ENCODE results near the gene L3MBTL4.

L3MBTL4 gene

DNA sequence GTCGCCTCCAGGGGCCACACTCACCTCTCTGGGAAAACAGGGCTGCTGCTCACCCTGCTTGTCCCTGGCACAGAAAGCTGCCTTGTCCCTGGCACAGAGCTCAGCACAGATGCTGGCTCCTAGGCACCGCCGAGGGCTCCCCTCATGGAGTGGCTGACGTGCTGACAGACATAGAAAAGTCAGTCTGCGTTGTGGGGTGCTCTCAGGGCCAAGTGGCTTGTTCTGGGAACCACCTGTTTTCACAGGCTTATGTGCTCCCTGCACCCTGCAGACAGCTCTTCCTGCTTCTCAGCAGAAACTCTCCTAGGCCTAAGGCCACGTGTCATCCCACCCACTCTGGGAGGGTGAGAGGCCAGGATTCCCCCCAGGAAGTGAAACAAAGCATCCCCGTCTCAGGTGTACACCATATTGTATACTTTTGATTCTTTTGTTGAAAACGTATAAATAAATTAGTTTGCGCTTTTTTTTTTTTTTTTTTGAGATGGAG lies 434.7 kb downstream of the L3MBTL4 start:
- DNase-seq: no peak

- DNase-seq: no peak
Observed at GRCh38 chr18:5979176-5979888, 435.4 kb downstream of the L3MBTL4 start.

DNA sequence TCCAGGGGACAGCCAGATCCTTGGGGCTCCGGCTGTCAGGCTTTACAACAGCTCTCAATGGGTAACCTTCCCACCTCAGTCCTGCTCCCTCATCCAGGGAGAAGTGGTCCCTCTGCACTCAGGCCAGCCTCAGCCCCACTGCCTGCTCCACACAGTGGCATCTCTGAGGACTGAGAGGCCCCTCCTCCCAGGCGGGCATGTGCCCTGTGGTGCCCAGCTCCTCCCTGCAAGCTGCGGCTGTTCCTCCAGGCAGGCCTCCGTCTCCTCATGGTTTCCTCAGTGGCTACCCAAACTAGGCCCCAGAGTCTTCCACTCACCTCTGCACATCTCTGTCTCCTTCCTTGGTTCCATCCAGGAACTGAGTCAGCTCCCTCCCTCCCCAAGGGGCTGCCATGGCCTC lies 437.7 kb downstream of the L3MBTL4 start:
- no peak for DNase-seq

DNA sequence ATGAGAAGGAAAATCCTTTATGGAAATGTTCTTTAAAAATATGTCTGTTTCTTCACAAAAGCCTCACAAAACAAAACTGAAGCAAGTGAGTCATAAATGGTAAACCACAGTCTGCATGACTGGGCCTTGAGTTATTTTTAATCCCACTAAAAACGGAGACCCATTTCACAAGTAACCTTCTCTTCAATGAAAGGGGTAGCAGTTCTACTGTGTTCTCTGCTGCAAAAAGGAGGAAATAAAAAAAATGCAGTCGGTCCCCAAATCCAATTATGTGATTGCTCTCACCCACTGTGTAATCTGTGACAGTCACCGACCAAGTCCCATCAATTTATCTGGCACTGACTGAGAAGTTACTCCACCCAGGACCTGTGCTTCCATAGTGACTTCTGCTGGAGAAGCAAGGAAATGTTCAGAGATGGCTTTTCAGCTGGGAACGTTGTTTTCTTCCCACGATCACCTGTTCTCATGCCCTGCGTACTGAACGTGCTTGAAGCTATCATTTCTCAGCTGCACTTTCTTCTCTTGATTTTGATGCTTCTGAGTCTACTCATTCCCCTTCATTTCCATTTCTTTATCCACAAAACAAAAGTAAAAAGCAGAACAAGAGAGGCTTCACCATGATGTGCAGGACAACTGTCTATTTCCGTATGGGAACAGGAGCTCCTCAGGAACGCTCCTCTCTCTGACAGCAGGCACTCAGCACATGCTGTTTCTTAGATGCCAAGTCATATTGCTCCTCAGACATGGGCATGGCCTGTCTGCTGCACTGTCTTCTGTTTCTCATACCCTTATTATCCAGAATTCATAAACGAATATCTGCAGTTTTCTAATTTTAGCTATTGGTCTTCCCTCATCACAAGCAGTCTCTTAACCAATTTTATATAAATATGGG lies 439.4 kb downstream of the L3MBTL4 start:
- DNase-seq: no peak

- no peak for DNase-seq
Observed at GRCh38 chr18:5974696-5975095, 440.0 kb downstream of the L3MBTL4 start.

DNA sequence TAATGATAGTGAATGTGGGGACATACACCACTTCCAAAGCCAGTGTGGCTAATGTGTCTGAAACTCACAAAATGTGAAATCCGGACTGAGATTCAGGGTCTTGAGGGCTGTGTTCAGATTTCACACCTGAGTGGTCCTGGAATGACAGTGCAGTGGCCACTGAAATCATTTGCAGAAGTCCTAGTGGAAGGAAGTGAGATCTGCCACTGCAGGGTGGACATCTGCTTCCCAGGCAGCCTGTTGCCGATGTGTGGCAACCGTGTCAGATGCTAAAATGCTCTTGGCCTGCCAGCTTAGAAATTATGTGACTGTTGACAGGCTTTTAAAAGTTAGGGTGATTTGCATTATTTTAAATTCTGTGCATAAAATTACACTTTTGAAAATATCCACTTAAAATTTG lies 441.6 kb downstream of the L3MBTL4 start:
- no peak for DNase-seq

DNA sequence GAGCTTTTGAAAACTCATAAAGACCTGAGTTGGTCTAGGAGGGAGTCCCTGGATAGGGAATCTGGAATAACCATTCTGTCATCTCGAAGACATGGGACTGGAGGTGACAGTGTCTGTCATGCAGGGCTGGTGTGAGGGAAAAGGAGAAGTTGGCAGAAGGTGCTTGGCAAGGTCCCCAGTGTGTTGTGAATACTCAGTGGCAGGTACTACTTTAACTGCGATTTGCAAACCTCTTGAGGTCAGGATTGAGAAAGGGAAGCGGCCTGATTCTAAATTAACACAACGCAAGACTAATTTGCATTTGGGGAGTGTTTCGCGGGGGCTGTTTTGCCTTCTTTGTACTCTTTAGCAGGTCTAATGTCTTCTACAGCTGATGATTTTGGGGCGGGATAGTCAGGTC lies 442.4 kb downstream of the L3MBTL4 start:
- DNase-seq: no peak

- DNase-seq: no peak
Observed at GRCh38 chr18:5969989-5970403, 444.7 kb downstream of the L3MBTL4 start.

- no peak for DNase-seq
Observed at GRCh38 chr18:5969355-5969988, 445.2 kb downstream of the L3MBTL4 start.

DNA sequence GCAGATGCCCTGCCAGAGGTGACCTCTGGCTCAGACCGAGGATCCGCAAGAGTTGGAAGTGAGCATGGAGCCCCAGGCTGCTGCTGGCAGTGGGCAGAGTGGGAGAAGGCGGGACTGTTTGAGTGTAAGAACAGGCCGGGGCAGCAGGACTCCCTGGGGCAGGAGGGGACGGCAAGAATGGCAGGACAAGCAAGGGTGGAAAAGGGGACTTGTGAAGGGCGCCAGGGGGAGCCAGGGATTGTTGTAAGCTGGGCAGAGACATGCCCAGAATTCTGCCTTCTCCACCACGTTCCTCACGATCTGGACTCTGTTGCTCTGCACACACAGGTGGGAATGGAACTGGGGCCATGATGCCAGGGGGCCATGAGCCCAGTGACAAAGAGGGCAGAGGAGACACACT lies 447.0 kb downstream of the L3MBTL4 start:
- DNase-seq: no peak

- no peak for DNase-seq
Observed at GRCh38 chr18:5967007-5967406, 447.7 kb downstream of the L3MBTL4 start.

DNA sequence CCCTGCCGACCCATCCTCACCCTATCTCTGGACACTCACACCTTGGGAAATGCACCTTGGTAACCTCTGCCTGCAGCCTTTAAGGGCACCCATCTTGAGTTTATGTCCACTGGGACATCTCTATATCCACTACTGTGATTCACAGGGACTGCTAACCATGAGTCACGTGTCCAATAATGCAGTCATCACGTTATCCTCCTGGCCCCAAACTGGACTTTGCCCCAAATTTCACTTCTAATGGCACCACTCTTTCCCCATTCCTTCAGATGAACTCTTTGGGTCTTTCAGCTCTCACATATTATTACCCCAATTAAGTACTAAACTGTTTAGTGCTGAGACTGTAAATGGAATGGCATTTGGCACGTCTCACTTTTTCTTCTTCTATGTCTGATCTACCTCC lies 448.2 kb downstream of the L3MBTL4 start:
- DNase-seq: no peak

DNA sequence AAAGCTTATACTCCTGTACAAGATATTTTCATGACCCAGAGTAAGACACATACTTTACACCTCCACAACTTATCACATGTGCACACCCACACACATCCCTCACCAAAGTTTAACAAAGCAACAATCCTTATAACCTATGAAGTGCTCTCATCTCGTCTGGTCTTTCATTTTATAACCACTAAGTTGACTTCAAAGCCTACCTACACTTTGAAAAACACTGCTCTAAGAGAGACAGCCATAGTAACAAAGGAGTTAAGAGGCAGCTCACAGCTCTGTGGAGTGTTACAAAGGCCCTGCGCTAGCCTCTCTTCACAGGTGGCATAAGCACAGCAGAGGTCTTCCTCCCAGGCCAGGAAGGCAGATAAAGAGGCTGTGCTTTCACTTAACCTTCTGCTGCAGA lies 449.7 kb downstream of the L3MBTL4 start:
- no peak for DNase-seq

DNA sequence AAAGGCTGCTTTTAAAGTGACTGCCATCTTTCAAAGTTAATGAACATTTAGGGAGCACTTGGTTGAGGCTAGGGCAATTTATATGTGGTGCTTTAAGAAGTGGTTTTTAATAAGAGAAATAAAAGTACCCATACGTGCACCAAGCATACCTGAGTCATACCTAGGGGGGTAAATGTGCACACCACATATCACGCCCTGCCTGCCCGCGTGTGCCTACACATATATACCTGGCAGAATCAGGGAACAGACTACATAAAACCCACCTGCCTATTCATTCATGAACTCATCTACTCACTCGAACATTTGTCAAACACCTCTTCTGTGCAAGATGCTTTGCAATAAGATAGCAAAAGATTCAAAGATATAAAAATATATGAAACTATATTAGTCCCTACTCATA lies 450.1 kb downstream of the L3MBTL4 start:
- no peak for DNase-seq

DNA sequence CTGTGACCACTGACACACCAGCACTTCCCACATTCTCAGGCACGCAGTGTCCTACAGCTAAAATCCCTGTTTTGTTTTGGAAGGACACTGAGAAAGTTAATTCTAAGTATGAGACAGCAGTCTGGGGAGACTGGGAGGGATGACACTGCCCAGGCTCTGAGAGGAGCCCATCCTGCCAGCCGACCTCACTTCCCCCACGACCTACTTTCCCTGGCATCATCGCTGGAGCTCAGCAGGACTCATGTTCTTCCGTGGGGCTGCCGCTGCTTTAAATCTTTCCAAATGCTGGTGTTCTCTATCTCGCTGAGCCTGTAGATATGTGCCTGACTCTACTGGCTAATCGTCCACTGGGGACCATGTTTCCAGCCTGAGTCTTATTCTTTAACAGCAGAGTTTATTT lies 450.6 kb downstream of the L3MBTL4 start:
- no peak for DNase-seq

DNA sequence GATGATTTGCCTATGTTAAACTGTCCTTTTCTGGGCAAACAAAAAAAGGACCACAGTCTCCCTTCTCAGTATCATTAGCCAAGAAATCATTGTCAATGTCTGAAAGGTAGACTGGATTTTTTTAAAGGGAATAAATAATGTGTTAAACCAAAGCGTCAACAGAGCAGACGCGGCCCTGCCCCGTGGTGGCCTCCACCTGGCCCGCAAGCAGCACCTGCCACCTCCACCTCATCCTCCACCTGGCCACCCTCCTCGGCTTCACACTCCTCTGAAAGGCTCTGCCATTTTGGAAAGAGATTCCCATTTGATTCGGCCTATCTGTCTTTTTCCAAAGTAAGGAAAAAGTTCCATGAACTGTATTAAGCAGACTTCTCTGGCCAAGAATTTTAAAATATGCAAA lies 451.4 kb downstream of the L3MBTL4 start:
- DNase-seq: no peak

GRCh38 chr18:5962362-5962761 lies 452.3 kb downstream of the L3MBTL4 start:
- DNase-seq: no peak

GRCh38 chr18:5961828-5962150 lies 452.9 kb downstream of the L3MBTL4 start:
- DNase-seq: no peak

DNA sequence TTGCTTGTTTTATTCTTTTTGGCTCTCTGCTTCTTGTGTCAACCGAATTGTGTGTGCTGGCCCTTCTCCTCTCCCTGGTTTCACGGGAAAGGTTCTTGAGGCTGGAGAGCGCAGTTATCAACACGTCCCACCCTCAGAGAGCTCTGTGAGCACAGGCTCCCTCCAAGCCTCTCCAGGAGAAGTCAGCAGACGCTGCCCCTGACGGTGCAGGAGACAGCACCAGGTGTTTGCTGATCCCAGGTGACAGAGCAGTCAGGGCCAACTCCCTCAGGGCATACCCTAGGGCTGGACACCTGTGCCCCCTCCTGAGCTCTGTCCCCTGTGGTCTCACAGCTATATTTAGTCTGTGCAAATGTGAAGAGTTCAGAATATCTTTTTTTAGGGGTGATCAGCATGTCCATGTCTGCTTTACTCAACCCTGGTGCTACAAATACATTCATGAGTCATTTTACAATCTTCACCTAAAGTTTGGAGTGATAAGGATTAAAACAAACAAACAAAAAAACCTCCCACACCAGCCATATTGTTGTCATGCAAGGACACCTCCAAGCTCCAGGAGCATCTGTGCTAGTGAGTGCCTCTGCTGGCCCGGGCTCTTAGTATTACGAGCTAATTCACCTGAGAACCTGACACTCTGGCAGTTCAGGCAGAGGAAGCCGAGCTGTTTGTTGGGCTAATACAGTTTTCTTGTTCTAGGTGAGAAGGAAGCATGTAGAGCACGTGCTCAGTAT lies 453.4 kb downstream of the L3MBTL4 start:
- no peak for DNase-seq

DNA sequence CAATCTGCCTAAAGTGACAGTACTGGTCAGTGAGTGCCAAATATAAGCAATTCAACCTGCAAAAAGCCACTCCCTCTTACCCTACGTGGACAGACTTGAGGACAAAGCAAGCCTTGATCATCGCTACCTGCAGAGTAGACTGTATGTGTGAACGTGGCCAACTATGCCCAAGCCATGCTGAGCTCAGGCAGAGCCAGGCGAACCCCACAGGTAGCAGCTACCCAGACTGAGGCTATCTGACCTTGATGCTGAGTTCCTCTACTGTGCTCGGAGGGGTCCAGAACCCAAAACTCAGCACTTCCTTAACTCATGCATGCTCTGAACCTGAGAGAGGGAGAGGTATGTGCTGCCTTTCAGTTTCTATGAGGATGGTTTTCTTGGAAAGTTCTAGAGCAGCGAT lies 455.9 kb downstream of the L3MBTL4 start:
- DNase-seq: no peak

- no peak for DNase-seq
Observed at GRCh38 chr18:5955861-5956260, 458.9 kb downstream of the L3MBTL4 start.

GRCh38 chr18:5951515-5952091 lies 463.1 kb downstream of the L3MBTL4 start:
- no peak for DNase-seq

DNA sequence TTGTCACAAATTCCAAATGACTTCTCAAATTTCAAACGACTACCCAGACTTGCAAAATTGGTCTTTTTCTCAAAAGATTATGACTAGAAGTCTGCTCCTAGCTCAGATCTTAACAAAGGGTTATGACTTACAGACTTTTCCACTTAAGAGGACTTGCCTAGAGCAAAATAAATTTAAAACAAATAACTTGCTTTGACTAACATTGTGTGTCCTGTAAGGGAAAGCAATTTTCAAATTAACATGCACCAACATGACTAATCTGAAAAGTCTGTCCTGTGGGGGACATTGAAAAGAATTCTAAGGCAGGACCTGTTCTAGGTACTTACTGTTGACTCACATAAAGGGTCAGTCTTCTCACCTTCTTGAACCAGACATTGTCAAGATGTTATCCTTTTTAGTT lies 465.9 kb downstream of the L3MBTL4 start:
- no peak for DNase-seq

Data from femur (tissue), 1 donor.